SK-N-MC (cell line): ENCODE results near the gene CYP3A4.

Source experiments
- EZH2 ChIP-seq: fragments of 200-600 bp; sonication (generic); IDR thresholded peaks from one replicate; pipeline ENCODE4 v1.6.1; 2017; ENCODE audit warnings: antibody characterized with exemption
- POLR2AphosphoS5 ChIP-seq: IDR thresholded peaks from 2 replicates; pipeline ENCODE4 v1.6.1; 2012; ENCODE audit warnings: mild to moderate bottlenecking, low read depth, low read length, borderline replicate concordance

DNA sequence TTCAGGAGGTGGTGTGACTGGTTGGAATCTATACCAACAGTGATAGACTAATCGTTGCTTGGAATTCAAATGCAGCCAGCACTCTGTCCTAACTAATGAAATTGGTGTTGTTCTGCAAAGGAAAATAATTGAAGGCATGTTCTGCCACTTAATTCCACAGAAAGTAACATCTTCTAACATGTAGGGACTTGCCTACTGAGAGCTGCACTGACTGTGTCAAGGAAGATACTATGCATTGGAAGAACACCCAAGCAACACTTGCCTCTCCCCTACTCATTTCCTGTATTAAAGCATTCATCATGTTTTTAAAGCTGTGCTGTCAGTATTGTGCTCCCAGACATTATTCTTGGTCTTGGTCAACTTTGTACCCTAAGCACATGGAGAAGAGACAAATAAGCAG is 46.3 kb downstream of the CYP3A4 start:
- no peak for TF ChIP-seq POLR2AphosphoS5
- TF ChIP-seq EZH2: no peak
